Ascending aorta (tissue), 2 donors: Measurements from ENCODE around the gene PAPPA2. TPM values are rescaled to one million over a fixed set of nuclear protein-coding genes. Genes with fewer than 3 reads are reported as not detected.
"Not testable (repeated sequence)": the region's sequence is repeated elsewhere in the genome, so short reads cannot be mapped to it uniquely, and the experiment has no call there.

Source experiments
- DNase-seq, 2 donors: peaks; one replicate each; pipeline ENCODE4 v3.0.0-alpha.2; 2019; ENCODE audit warnings: low spot score in 2 of 2
- H3K27ac ChIP-seq, 2 donors: fragments of 200-600 bp; sonication (generic); one replicate each; pipeline ENCODE4 v1.5.1; 2016 to 2017; ENCODE audit warnings: mild to moderate bottlenecking in 1 of 2
- H3K27me3 ChIP-seq: fragments of 200-600 bp; sonication (generic); one replicate; pipeline ENCODE4 v1.5.1; 2017
- H3K36me3 ChIP-seq, 2 donors: fragments of 200-600 bp; sonication (generic); one replicate each; pipeline ENCODE4 v1.5.1; 2016
- H3K4me1 ChIP-seq, 2 donors: fragments of 200-600 bp; sonication (generic); one replicate each; pipeline ENCODE4 v1.5.1; 2016 to 2017; ENCODE audit warnings: mild to moderate bottlenecking in 1 of 2
- H3K4me3 ChIP-seq, 2 donors: fragments of 200-600 bp; sonication (generic); one replicate each; pipeline ENCODE4 v1.5.1; 2016 to 2017; ENCODE audit warnings: mild to moderate bottlenecking in 1 of 2
- H3K9me3 ChIP-seq, 2 donors: fragments of 200-600 bp; sonication (generic); one replicate each; pipeline ENCODE4 v1.5.1; 2016
- CTCF ChIP-seq, 3 experiments: fragments of 200-600 bp in 2 of 3; fragments of 450-650 bp in 1 of 3; sonication (generic) in 2 of 3; IDR thresholded peaks; one replicate each; pipeline ENCODE4 v1.5.1; 2016 to 2019; ENCODE audit warnings: antibody characterized with exemption in 3 of 3, mild to moderate bottlenecking in 1 of 3, moderate library complexity in 1 of 3
- intact Hi-C: fragments of 100-400 bp; cut with DNase I; formaldehyde crosslinking; loops from one replicate; pipeline ENCODE4 v1.15.1; 2023
- total RNA-seq: library from RNA; depleted of rRNA; stranded (reverse); fragments of >200 nt; gene quantifications from one replicate; pipeline ENCODE4 v1.1.0, GENCODE V29; 2016

The PAPPA2 gene
- total RNA-seq, 1 donor from 2014 or later: 2.9 TPM

DNA sequence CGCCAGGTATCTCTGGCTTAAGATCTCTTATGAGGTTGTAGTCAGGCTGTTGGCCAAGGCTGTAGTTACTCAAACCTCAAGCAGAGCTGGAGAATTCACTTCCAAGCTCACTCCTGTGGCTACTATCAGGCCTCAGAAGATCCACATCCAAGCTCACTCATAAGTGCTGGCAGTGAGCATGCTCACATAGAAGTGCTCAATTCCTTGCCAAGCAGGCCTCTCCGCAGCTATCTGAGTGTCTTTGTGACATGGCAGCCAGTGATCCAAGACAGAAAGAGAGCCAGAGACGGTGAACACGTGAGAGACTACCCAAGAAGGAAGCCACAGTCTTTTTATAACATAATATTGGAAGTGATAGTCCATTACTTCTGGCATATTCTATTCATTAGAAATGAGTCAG, 278.2 kb downstream of the PAPPA2 start:
- Histone ChIP-seq H3K27ac (no peak overlapping the region), H3K27me3 (no peaks in the 10 kb centered on the region), H3K4me1 (no peaks in the 10 kb centered on the region), H3K4me3 (no peak overlapping the region), H3K9me3 (no peaks in the 10 kb centered on the region), H3K36me3 (no peaks in the 10 kb centered on the region)
- intact Hi-C loops: no loop called here
- DNase-seq: no peak
- TF ChIP-seq CTCF (IDR thresholded peaks at IDR 0.05): no peak

DNA sequence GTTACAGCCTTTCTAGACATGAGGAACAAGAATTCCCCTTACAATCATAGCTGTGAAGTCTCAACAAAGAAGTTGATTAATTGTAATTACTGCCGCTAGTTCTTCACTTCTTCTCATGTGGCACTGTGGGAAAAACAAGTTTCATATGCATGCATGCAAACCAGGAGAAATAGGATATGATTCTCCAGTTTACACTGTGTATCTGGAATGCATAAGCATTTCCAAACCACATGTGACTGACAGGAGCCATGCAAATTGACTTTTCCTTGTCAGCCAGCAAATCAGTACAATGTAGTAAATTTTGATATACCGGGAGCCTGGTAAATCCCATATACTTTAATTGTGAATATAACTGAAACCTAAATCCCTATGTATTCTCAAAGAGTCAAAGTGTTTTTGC, 279.3 kb downstream of the PAPPA2 start:
- Histone ChIP-seq H3K27ac (no peak overlapping the region), H3K36me3 (no peaks in the 10 kb centered on the region), H3K4me3 (no peak overlapping the region), H3K4me1 (no peaks in the 10 kb centered on the region), H3K27me3 (no peaks in the 10 kb centered on the region), H3K9me3 (no peaks in the 10 kb centered on the region)
- intact Hi-C loops: no loop called here
- no peak for DNase-seq
- TF ChIP-seq CTCF (IDR thresholded peaks at IDR 0.05): no peak

GRCh38 chr1:176744142-176744541, 281.2 kb downstream of the PAPPA2 start:
- H3K4me3 ChIP-seq: no peak overlapping the region
- no peaks in the 10 kb centered on the region for H3K9me3 ChIP-seq
- no peak for DNase-seq
- H3K36me3 ChIP-seq: no peaks in the 10 kb centered on the region
- intact Hi-C loops: no loop called here
- no peaks in the 10 kb centered on the region for H3K4me1 ChIP-seq
- no peaks in the 10 kb centered on the region for H3K27me3 ChIP-seq
- no peak overlapping the region for H3K27ac ChIP-seq
- no peak for TF ChIP-seq CTCF (IDR thresholded peaks at IDR 0.05)

GRCh38 chr1:176745945-176746344, 283.0 kb downstream of the PAPPA2 start:
- no peaks in the 10 kb centered on the region for H3K9me3 ChIP-seq
- no peaks in the 10 kb centered on the region for H3K27me3 ChIP-seq
- intact Hi-C loops: no loop called here
- no peaks in the 10 kb centered on the region for H3K36me3 ChIP-seq
- no peak for TF ChIP-seq CTCF (IDR thresholded peaks at IDR 0.05)
- H3K4me3 ChIP-seq: no peak overlapping the region
- no peak for DNase-seq
- no peaks in the 10 kb centered on the region for H3K4me1 ChIP-seq
- no peak overlapping the region for H3K27ac ChIP-seq

GRCh38 chr1:176752505-176752904, 289.5 kb downstream of the PAPPA2 start:
- TF ChIP-seq CTCF (IDR thresholded peaks at IDR 0.05): no peak
- no peak for DNase-seq
- Histone ChIP-seq H3K27me3 (no peaks in the 10 kb centered on the region), H3K9me3 (no peaks in the 10 kb centered on the region), H3K4me1 (no peaks in the 10 kb centered on the region), H3K27ac (no peak overlapping the region), H3K36me3 (no peaks in the 10 kb centered on the region), H3K4me3 (no peak overlapping the region)
- intact Hi-C loops: no loop called here

- no peak for DNase-seq
- no peaks in the 10 kb centered on the region for H3K27me3 ChIP-seq
- no peak overlapping the region for H3K4me3 ChIP-seq
- intact Hi-C loops: no loop called here
- H3K27ac ChIP-seq: no peak overlapping the region
- H3K9me3 ChIP-seq: no peaks in the 10 kb centered on the region
- no peaks in the 10 kb centered on the region for H3K36me3 ChIP-seq
- no peaks in the 10 kb centered on the region for H3K4me1 ChIP-seq
- TF ChIP-seq CTCF (IDR thresholded peaks at IDR 0.05): no peak
Observed at GRCh38 chr1:176754676-176755075, 291.7 kb downstream of the PAPPA2 start.

DNA sequence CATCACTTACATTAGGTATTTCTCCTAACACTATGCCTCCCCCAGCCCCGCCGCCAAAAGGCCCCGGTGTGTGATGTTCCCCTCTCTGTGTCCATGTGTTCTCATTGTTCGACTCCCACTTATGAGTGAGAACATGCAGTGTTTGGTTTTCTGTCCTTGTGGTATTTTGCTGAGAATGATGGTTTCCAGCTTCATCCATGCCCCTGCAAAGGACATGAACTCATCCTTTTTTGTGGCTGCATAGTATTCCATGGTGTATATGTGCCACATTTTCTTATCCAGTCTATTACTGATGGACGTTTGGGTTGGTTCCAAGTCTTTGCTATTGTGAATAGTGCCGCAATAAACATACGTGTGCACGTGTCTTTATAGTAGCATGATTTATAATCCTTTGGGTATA, 293.8 kb downstream of the PAPPA2 start:
- H3K27ac ChIP-seq, H3K36me3 ChIP-seq, H3K27me3 ChIP-seq, intact Hi-C loops, H3K4me1 ChIP-seq, H3K4me3 ChIP-seq, DNase-seq, H3K9me3 ChIP-seq: not testable (repeated sequence)
